Stimulated activated memory B cell treated with anti-CD40 and anti-IgM and Interleukin-4, amounts not matched to agents 10 μg/mL and 1 μg/mL and 100 μg/mL, for 72 hours (primary cell): ENCODE data around the gene CWC22.
"Not testable (repeated sequence)": the region's sequence is repeated elsewhere in the genome, so short reads cannot be mapped to it uniquely, and the experiment has no call there.

ENCODE experiments used
- ATAC-seq: fragments of 150-1000 bp; cut with Tn5 transposase; 2 replicates; pipeline ENCODE4 v1.10.0; 2021
- H3K27ac Mint-ChIP-seq: one replicate; pipeline ENCODE4 v1.8.0; 2022; ENCODE audit warnings: mild to moderate bottlenecking, mixed read lengths
- H3K27me3 Mint-ChIP-seq: one replicate; pipeline ENCODE4 v1.8.0; 2022; ENCODE audit warnings: mixed read lengths
- H3K36me3 Mint-ChIP-seq: one replicate; pipeline ENCODE4 v1.8.0; 2022; ENCODE audit warnings: mixed read lengths
- H3K4me1 Mint-ChIP-seq: one replicate; pipeline ENCODE4 v1.8.0; 2022; ENCODE audit warnings: mixed read lengths
- H3K4me3 Mint-ChIP-seq: one replicate; pipeline ENCODE4 v1.8.0; 2022; ENCODE audit warnings: mild to moderate bottlenecking, moderate library complexity, mixed read lengths
- H3K9me3 Mint-ChIP-seq: one replicate; pipeline ENCODE4 v1.8.0; 2022; ENCODE audit warnings: mixed read lengths

The CWC22 gene

DNA sequence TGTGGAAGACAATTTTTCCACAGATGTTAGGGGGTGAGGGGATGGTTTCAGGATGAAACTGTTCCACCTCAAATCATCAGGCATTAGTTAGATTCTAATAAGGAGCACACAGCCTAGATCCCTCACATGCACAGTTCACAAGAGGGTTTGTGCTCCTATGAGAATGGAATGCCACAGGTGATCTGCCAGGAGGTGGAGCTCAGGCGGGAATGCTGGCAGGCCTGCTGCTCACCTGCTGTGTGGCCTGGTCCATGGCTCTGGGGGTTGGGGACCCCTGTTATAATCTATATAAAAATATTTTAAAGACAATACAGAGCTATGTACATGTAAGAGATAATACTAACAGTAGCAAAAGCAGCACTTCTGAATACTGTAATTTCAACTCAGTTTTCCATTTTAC is 19.2 kb downstream of the CWC22 start:
- H3K27ac Mint-ChIP-seq, result no peak overlapping the region
- no peaks in the 10 kb centered on the region for H3K9me3 Mint-ChIP-seq
- peaks cover 26% of the 10 kb centered on the region for H3K4me1 Mint-ChIP-seq
- no peak for ATAC-seq
- H3K4me3 Mint-ChIP-seq, result no peak overlapping the region
- no peaks in the 10 kb centered on the region for H3K27me3 Mint-ChIP-seq
- H3K36me3 Mint-ChIP-seq, result peaks cover 80% of the 10 kb centered on the region

GRCh38 chr2:179985163-179985820 is 21.8 kb downstream of the CWC22 start:
- Mint-ChIP-seq H3K27ac (no peak overlapping the region), H3K36me3 (peaks cover 74% of the 10 kb centered on the region), H3K4me3 (no peak overlapping the region), H3K4me1 (peaks cover 3% of the 10 kb centered on the region), H3K27me3 (no peaks in the 10 kb centered on the region), H3K9me3 (no peaks in the 10 kb centered on the region)
- no peak for ATAC-seq

DNA sequence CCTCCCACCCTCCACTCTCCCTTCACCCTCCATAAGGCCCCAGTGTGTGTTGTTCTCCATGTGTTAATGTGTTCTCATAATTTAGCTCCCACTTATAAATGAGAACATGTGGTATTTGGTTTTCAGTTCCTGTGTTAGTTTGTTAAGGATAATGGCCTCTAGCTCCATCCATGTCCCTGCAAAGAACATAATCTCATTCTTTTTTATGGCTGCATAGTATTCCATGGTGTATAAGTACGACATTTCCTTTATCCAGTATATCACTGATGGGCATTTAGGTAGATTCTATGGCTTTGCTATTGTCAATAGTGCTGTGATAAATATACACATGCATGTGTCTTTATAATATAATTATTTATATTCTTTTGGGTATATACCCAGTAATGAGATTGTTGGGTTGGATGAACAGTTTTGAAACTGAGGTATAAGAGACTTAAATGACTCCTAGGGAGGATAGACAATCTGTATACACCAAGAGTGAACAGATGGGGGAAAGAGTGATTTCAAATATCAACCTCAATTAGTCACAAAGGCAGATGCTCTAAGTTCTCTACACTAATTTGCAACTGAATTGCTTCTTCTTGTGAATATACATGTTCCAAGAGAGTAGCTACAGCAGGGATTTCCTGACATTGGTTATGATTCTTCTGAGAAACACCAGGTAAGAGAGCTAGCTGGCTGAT is 23.7 kb downstream of the CWC22 start:
- Mint-ChIP-seq H3K36me3 (peaks cover 65% of the 10 kb centered on the region), H3K27me3 (no peaks in the 10 kb centered on the region), H3K4me3 (no peak overlapping the region), H3K4me1 (no peaks in the 10 kb centered on the region), H3K9me3 (no peaks in the 10 kb centered on the region), H3K27ac (no peak overlapping the region)
- no peak for ATAC-seq

DNA sequence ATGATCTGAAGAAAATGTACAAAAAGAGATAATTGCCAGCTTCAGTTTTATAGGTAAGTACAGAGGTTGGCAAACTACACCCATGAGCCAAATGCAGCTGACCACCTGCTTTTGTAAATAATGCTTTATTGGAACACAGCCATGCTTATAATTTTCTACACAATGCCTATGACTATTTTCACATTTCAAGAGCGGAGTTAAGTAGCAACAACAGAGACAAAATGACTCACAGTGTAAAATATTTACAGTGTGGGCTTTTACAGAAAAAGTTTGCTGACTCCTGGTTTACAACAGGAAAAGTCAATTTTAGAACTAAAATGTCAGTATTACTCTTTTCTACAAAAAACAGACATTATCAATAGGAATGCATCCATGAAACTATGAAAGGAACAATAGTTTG is 26.0 kb downstream of the CWC22 start:
- ATAC-seq, result no peak

GRCh38 chr2:179974761-179975160 is 32.3 kb downstream of the CWC22 start:
- H3K36me3 Mint-ChIP-seq, result peaks cover 35% of the 10 kb centered on the region
- H3K27me3 Mint-ChIP-seq, result no peaks in the 10 kb centered on the region
- H3K4me1 Mint-ChIP-seq, result no peaks in the 10 kb centered on the region
- H3K9me3 Mint-ChIP-seq, result no peaks in the 10 kb centered on the region
- H3K4me3 Mint-ChIP-seq, result no peak overlapping the region
- H3K27ac Mint-ChIP-seq, result no peak overlapping the region
- ATAC-seq, result no peak

More for the DNA sequence above, 26.0 kb downstream of the CWC22 start:
- no peaks in the 10 kb centered on the region for H3K27me3 Mint-ChIP-seq
- no peak overlapping the region for H3K4me3 Mint-ChIP-seq
- H3K4me1 Mint-ChIP-seq, result no peaks in the 10 kb centered on the region
- no peak overlapping the region for H3K27ac Mint-ChIP-seq
- peaks cover 63% of the 10 kb centered on the region for H3K36me3 Mint-ChIP-seq
- H3K9me3 Mint-ChIP-seq, result no peaks in the 10 kb centered on the region

DNA sequence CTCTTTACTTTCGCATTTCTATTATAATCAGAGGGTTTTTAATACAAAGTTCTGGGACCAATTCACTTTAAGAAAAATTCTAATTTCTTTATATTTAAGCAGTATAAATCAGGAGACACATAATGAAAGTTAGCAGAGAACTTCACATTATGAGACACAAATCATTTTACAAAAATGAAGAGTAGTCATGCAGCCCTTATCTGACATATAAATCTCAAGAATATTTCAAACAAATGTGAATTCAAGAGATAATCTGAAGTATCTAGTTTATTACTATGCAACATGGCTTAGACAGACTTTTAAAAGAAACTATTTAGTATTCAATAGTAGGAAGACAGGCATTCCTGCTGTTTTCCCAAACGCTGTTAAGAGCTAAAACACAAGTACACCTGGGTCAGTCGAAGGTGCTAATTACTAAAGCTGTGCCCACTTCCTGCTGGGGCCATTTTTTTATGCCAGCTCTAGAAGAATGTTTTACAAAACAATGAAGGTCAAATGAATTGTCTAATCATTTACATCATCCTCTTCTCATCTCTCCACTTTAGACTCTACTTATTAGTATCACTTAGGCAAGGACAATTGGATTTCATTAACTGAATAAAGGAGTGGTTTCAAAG is 40.2 kb downstream of the CWC22 start:
- no peaks in the 10 kb centered on the region for H3K9me3 Mint-ChIP-seq
- peaks cover 46% of the 10 kb centered on the region for H3K36me3 Mint-ChIP-seq
- no peak overlapping the region for H3K27ac Mint-ChIP-seq
- no peaks in the 10 kb centered on the region for H3K27me3 Mint-ChIP-seq
- no peak for ATAC-seq
- no peak overlapping the region for H3K4me3 Mint-ChIP-seq
- no peaks in the 10 kb centered on the region for H3K4me1 Mint-ChIP-seq

DNA sequence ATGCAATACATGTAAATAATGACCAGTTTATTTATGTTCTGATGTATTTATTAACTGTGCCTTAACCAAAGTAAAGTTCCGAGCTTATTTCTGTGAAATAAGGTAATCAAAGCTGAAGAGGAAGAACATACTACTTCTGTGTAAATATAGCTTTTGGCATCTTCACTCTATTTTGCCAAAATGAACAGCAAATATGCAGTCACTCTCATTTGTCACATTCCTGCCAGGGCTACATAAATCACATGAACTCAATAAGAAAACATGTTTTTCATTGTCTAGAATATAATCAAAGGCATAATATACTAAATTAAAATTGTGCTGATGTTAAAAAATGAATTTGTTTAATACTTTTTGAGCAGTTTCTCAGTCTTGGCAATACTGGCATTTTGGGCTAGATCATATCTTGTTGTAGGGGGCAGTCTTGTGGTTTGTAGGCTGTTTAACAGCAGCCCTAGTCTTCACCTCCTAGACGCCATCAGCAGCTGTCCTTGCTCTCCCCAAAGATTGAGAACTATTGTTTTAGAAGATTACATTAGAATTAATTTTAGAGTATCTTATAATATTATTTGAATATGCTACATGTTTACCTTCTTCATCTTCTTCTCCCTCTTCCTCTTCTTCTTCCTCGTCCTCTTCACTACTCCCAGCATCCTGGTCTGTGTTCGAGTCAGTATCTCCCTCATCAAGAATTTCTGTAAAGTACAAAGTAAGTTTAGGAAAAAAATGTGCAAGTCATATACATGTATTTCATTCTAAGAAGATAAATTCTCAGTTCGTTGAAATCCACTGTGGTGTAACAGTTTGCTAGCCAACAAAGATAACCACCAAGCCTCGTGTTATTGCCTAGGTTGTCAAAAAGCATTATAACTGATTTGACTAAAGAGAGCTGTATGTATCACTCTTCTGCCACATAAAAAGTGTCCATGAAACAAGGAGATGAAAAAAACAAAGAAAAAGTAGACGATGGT is 41.5 kb downstream of the CWC22 start:
- Mint-ChIP-seq H3K9me3 (no peaks in the 10 kb centered on the region), H3K4me3 (no peak overlapping the region), H3K27ac (no peak overlapping the region), H3K27me3 (no peaks in the 10 kb centered on the region), H3K36me3 (peaks cover 44% of the 10 kb centered on the region), H3K4me1 (no peaks in the 10 kb centered on the region)
- ATAC-seq, result no peak

- H3K27ac Mint-ChIP-seq, result no peak overlapping the region
Measured at GRCh38 chr2:179963626-179964025, 43.5 kb downstream of the CWC22 start.

GRCh38 chr2:179958251-179958650 is 48.8 kb downstream of the CWC22 start:
- H3K27me3 Mint-ChIP-seq, H3K4me3 Mint-ChIP-seq, H3K27ac Mint-ChIP-seq, ATAC-seq, H3K9me3 Mint-ChIP-seq, H3K4me1 Mint-ChIP-seq: not testable (repeated sequence)
- peaks cover 16% of the 10 kb centered on the region for H3K36me3 Mint-ChIP-seq

More at GRCh38 chr2:179963626-179964025, 43.5 kb downstream of the CWC22 start:
- H3K4me3 Mint-ChIP-seq, result no peak overlapping the region
- no peaks in the 10 kb centered on the region for H3K27me3 Mint-ChIP-seq
- H3K9me3 Mint-ChIP-seq, result no peaks in the 10 kb centered on the region
- H3K36me3 Mint-ChIP-seq, result peaks cover 34% of the 10 kb centered on the region
- H3K4me1 Mint-ChIP-seq, result no peaks in the 10 kb centered on the region
- ATAC-seq, result no peak

DNA sequence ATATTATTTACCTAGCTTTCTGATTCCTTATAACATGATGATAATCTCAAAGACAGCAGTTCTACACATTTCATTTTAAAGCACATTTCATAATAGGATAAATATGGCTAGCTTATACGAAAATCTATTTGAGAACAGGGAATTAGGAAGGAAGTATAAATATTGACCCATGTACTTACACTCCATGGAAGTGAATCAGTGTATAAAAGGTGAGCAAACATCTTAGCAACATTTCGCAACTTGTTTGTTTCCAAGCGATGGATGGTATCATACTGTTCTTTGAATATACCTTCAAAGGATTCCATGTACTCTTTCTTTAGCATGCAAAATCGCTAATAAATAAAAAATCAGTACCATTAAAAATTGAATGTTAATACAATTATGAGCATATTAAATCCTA is 53.1 kb downstream of the CWC22 start:
- peaks cover 42% of the 10 kb centered on the region for H3K36me3 Mint-ChIP-seq
- H3K4me3 Mint-ChIP-seq, result no peak overlapping the region
- no peaks in the 10 kb centered on the region for H3K4me1 Mint-ChIP-seq
- H3K27ac Mint-ChIP-seq, result no peak overlapping the region
- ATAC-seq, result no peak
- no peaks in the 10 kb centered on the region for H3K9me3 Mint-ChIP-seq
- no peaks in the 10 kb centered on the region for H3K27me3 Mint-ChIP-seq

DNA sequence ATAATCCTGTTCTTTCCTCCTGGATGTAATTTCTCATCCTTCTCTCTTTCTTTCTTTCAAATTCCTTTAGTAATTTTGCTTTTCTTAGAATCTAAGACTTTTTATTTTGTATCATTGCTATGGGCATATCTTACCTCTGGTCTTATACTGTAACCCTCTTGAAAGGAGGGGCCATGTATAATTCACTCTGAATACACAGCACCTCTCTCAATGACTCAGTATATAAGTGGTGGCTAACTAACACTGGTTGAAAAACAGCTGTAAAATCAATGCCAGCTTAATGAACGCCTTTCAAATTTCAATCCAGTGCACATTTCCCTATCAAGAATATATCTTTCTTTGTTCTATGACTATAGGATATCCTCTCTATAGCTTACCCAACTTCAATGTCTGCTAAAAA is 53.7 kb downstream of the CWC22 start:
- Mint-ChIP-seq H3K9me3 (no peaks in the 10 kb centered on the region), H3K4me1 (no peaks in the 10 kb centered on the region), H3K27ac (no peak overlapping the region), H3K36me3 (peaks cover 49% of the 10 kb centered on the region), H3K4me3 (no peak overlapping the region), H3K27me3 (no peaks in the 10 kb centered on the region)
- no peak for ATAC-seq

DNA sequence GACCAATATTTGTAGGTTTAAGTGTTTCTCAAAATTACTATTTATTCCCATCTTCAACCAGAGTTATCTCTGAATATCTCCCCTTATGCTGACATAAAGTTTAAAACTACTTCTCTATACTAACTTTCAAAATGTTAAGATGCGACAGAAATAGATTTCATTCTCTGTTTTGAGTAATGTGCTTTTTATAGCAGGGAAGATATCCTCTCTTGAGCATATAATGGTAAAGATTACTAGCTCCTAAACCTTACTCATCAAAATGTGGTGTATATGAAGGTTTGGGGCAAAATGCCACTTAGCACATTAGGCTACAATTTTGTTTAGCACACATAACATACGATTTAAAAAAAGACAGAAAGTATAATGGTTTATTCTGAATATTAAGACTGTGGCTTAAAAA is 54.4 kb downstream of the CWC22 start:
- no peak overlapping the region for H3K27ac Mint-ChIP-seq
- H3K36me3 Mint-ChIP-seq, result peaks cover 56% of the 10 kb centered on the region

GRCh38 chr2:179951680-179952079 is 55.4 kb downstream of the CWC22 start:
- no peaks in the 10 kb centered on the region for H3K4me1 Mint-ChIP-seq
- H3K27ac Mint-ChIP-seq, result no peak overlapping the region
- H3K36me3 Mint-ChIP-seq, result peaks cover 57% of the 10 kb centered on the region
- ATAC-seq, result no peak
- no peaks in the 10 kb centered on the region for H3K27me3 Mint-ChIP-seq
- no peak overlapping the region for H3K4me3 Mint-ChIP-seq
- no peaks in the 10 kb centered on the region for H3K9me3 Mint-ChIP-seq

More for the DNA sequence above, 54.4 kb downstream of the CWC22 start:
- Mint-ChIP-seq H3K4me1 (no peaks in the 10 kb centered on the region), H3K4me3 (no peak overlapping the region), H3K9me3 (no peaks in the 10 kb centered on the region), H3K27me3 (no peaks in the 10 kb centered on the region)
- ATAC-seq, result no peak

- no peak overlapping the region for H3K4me3 Mint-ChIP-seq
- no peaks in the 10 kb centered on the region for H3K27me3 Mint-ChIP-seq
- peaks cover 61% of the 10 kb centered on the region for H3K36me3 Mint-ChIP-seq
- H3K27ac Mint-ChIP-seq, result no peak overlapping the region
- no peaks in the 10 kb centered on the region for H3K9me3 Mint-ChIP-seq
- no peak for ATAC-seq
- no peaks in the 10 kb centered on the region for H3K4me1 Mint-ChIP-seq
Measured at GRCh38 chr2:179950391-179950790, 56.7 kb downstream of the CWC22 start.

- Mint-ChIP-seq H3K4me1 (no peaks in the 10 kb centered on the region), H3K36me3 (peaks cover 63% of the 10 kb centered on the region), H3K4me3 (no peak overlapping the region), H3K27me3 (no peaks in the 10 kb centered on the region), H3K27ac (no peak overlapping the region), H3K9me3 (no peaks in the 10 kb centered on the region)
- ATAC-seq, result no peak
Measured at GRCh38 chr2:179949438-179949837, 57.7 kb downstream of the CWC22 start.
